Activated T-cell treated with anti-CD3 and anti-CD28 coated beads for 48 hours (primary cell): ENCODE measurements around the gene OR51E1.

Experiments
- DNase-seq: peaks from one replicate; pipeline ENCODE4 v3.0.0-alpha.2; 2020; ENCODE audit warnings: low read depth

OR51E1 gene

GRCh38 chr11:4643682-4644081 lies at the start of gene OR51E1:
OR51E1 (plus strand) TSS chr11:4643982; CDS start chr11:4652527, 8,545 bp downstream.
- no peak for DNase-seq

GRCh38 chr11:4605057-4605456 lies 38.7 kb upstream of the OR51E1 start:
- DNase-seq = no peak

GRCh38 chr11:4606231-4607015 lies 37.4 kb upstream of the OR51E1 start:
- no peak for DNase-seq

- no peak for DNase-seq
Measured at GRCh38 chr11:4607096-4607495, 36.7 kb upstream of the OR51E1 start.

GRCh38 chr11:4607781-4608666 lies 35.8 kb upstream of the OR51E1 start, which contains the start of gene TRIM68:
TRIM68 (minus strand) TSS chr11:4608231; CDS start chr11:4605504, 2,727 bp downstream.
- peak; percentile 93 for DNase-seq

GRCh38 chr11:4610258-4610935 lies 33.4 kb upstream of the OR51E1 start:
- no peak for DNase-seq

- no peak for DNase-seq
Measured at GRCh38 chr11:4611986-4612385, 31.8 kb upstream of the OR51E1 start.

- no peak for DNase-seq
Measured at GRCh38 chr11:4615856-4616444, 27.8 kb upstream of the OR51E1 start.

GRCh38 chr11:4619514-4619913 lies 24.3 kb upstream of the OR51E1 start:
- DNase-seq = no peak

- peak; percentile 27 for DNase-seq
Measured at GRCh38 chr11:4626207-4627099, 17.3 kb upstream of the OR51E1 start.

GRCh38 chr11:4636136-4636535 lies 7.6 kb upstream of the OR51E1 start:
- DNase-seq = no peak

GRCh38 chr11:4636962-4637661 lies 6.7 kb upstream of the OR51E1 start, which contains the start of gene OR51D1:
OR51D1 (plus strand) TSS chr11:4637477; CDS start chr11:4639791, 2,314 bp downstream.
- DNase-seq = peak; percentile 55

GRCh38 chr11:4637662-4638047 lies 6.1 kb upstream of the OR51E1 start:
- DNase-seq = no peak

- no peak for DNase-seq
Measured at GRCh38 chr11:4639931-4640330, 3.9 kb upstream of the OR51E1 start.

- DNase-seq = no peak
Measured at GRCh38 chr11:4641501-4641900, 2.3 kb upstream of the OR51E1 start.

GRCh38 chr11:4642043-4642442 lies 1.7 kb upstream of the OR51E1 start:
- no peak for DNase-seq

GRCh38 chr11:4643076-4643475 lies 706 bp upstream of the OR51E1 start:
- no peak for DNase-seq

- DNase-seq = no peak
Measured at GRCh38 chr11:4644233-4644632, 451 bp downstream of the OR51E1 start.

- no peak for DNase-seq
Measured at GRCh38 chr11:4645974-4646373, 2.2 kb downstream of the OR51E1 start.

GRCh38 chr11:4647766-4648165 lies 4.0 kb downstream of the OR51E1 start:
- DNase-seq = no peak
